ENCODE measurements around the gene DNAJA2.

The DNAJA2 gene

GRCh38 chr16:46961373-46962353 is 11.8 kb downstream of the DNAJA2 start:
- no peak for DNase-seq
- peaks cover 96% of the 10 kb centered on the region for H3K36me3 ChIP-seq
- H3K27me3 ChIP-seq: no peaks in the 10 kb centered on the region
- H3K4me1 ChIP-seq: no peaks in the 10 kb centered on the region
- no peaks in the 10 kb centered on the region for H3K9me3 ChIP-seq
- H3K4me3 ChIP-seq (ENCODE audit: low read depth, low read length): no peak overlapping the region
- no peak for TF ChIP-seq CTCF (IDR thresholded peaks at IDR 0.05; ENCODE audit: low read depth, low read length)

GRCh38 chr16:46954562-46954961 is 18.9 kb downstream of the DNAJA2 start:
- Histone ChIP-seq H3K36me3 (peaks cover 46% of the 10 kb centered on the region), H3K27me3 (no peaks in the 10 kb centered on the region), H3K9me3 (no peaks in the 10 kb centered on the region), H3K4me3 (ENCODE audit: low read depth, low read length) (no peak overlapping the region), H3K4me1 (no peaks in the 10 kb centered on the region)
- TF ChIP-seq CTCF (IDR thresholded peaks at IDR 0.05; ENCODE audit: low read depth, low read length): no peak
- DNase-seq: no peak

DNA sequence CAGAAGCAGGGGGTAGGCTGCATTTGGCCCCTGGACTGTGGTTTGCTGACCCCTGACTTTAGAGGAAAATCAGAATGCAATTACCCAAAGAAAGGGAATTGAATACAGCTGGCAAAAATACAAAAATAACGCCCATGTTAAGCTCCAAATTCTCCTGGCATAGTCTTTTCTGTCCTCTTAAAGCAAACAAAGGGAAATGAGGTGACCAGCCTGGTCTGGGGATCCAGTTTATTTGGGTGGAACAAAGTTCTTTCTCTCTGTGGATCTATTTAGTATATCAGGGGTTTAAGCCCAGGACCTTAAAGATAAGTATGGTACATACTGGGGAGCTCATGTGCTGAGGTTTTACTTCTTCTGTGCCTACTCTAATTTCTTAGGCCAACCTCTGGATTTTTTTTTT is 23.5 kb downstream of the DNAJA2 start:
- Histone ChIP-seq H3K4me1 (no peaks in the 10 kb centered on the region), H3K27me3 (no peaks in the 10 kb centered on the region), H3K36me3 (peaks cover 10% of the 10 kb centered on the region), H3K4me3 (ENCODE audit: low read depth, low read length) (no peak overlapping the region), H3K9me3 (no peaks in the 10 kb centered on the region)
- no peak for DNase-seq
- no peak for TF ChIP-seq CTCF (IDR thresholded peaks at IDR 0.05; ENCODE audit: low read depth, low read length)

DNA sequence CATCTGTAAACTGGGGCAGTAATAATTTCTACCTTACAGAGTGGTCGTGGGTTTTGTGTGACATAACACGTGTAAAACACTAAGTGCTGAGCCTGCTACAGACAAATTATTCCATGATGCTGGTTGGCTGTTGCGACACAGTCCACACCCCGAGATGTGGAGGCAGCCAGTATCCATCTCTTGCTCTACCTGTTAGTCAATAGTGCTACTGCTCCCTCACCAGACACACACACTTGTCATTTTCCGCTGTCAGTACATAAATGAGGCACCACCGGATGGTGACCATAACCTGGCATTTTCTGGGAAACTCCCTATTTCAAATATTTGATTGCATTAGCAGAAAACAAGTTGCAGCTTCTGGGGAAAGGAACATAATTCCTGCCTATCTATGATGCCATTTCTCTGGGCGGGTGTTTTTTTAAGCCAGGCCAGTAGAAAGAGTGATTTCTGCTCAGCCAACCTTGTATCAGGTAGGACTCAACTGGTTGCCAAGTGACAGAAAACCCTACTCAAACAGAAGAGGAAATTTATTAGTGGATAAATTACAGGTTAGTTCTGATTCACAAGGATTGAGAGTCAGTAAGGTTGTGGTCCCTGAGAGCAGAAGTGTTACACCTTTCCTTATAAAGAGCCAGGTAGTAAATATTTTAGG is 24.1 kb downstream of the DNAJA2 start:
- no peaks in the 10 kb centered on the region for H3K27me3 ChIP-seq

DNA sequence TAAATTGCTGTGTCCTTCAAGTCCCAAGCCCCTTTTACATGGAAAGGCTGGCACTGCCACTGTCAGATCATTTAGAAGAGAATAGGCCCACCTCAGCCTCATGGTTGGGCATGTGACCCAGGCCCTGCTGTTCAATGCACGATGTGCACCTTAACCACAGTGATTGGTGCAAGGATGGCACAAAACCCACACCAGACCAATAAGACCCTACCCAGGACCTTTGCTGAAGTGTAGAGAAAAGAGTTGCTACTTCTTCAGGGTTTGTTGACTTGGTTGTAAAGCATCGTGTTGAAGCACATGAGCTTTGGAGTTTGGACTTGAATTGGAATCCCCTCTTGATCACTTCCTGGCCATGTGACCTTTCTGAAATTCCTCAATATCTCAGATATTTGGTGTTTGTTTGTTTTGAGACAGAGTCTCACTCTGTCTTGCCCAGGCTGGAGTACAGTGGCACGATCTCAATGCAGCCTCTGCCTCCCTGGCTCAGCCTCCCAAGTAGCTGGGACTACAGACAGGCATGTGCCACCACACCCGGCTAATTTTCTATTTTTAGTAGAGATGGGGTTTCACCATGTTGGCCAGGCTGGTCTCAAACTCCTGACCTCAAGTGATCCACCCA is 24.8 kb downstream of the DNAJA2 start:
- Histone ChIP-seq H3K4me3 (ENCODE audit: low read depth, low read length) (no peak overlapping the region), H3K27me3 (no peaks in the 10 kb centered on the region), H3K4me1 (no peaks in the 10 kb centered on the region), H3K9me3 (no peaks in the 10 kb centered on the region), H3K36me3 (no peaks in the 10 kb centered on the region)
- TF ChIP-seq CTCF (IDR thresholded peaks at IDR 0.05; ENCODE audit: low read depth, low read length): no peak
- no peak for DNase-seq

More for the DNA sequence above, 24.1 kb downstream of the DNAJA2 start:
- no peak overlapping the region for H3K4me3 ChIP-seq (ENCODE audit: low read depth, low read length)
- no peak for TF ChIP-seq CTCF (IDR thresholded peaks at IDR 0.05; ENCODE audit: low read depth, low read length)
- DNase-seq: no peak
- H3K4me1 ChIP-seq: no peaks in the 10 kb centered on the region
- H3K9me3 ChIP-seq: no peaks in the 10 kb centered on the region
- H3K36me3 ChIP-seq: peaks cover 4% of the 10 kb centered on the region

Data from BE2C (cell line).